MM.1S (cell line): Measurements from ENCODE around the gene ALPI.

ENCODE experiments used
- DNase-seq: peaks from one replicate; pipeline ENCODE4 v3.0.0-alpha.2; 2015
- H2AFZ ChIP-seq: fragments of 300-600 bp; sonication (generic); 2 replicates; pipeline ENCODE4 v1.6.0; 2016; ENCODE audit warnings: antibody characterized with exemption, low read length
- H3F3A ChIP-seq: fragments of 300-600 bp; sonication (generic); 2 replicates; pipeline ENCODE4 v1.6.1; 2016; ENCODE audit warnings: mild to moderate bottlenecking, antibody characterized with exemption, low read length, moderate library complexity, mixed read lengths; ENCODE audit not compliant: insufficient read depth
- H3K27ac ChIP-seq: fragments of 300-600 bp; sonication (generic); 2 replicates; pipeline ENCODE4 v1.5.1; 2016; ENCODE audit warnings: mild to moderate bottlenecking, low read length
- H3K27me3 ChIP-seq: fragments of 300-600 bp; sonication (generic); replicated peaks from 2 replicates; pipeline ENCODE4 v1.6.0; 2016; ENCODE audit warnings: low read length; ENCODE audit not compliant: insufficient read depth
- H3K36me3 ChIP-seq: fragments of 300-600 bp; sonication (generic); replicated peaks from 2 replicates; pipeline ENCODE4 v1.6.1; 2016; ENCODE audit warnings: mild to moderate bottlenecking, low read length, mixed read lengths; ENCODE audit not compliant: insufficient read depth
- H3K4me1 ChIP-seq: fragments of 300-600 bp; sonication (generic); 2 replicates; pipeline ENCODE4 v1.6.1; 2016; ENCODE audit warnings: low read length, mixed read lengths
- H3K4me2 ChIP-seq: fragments of 300-600 bp; sonication (generic); 2 replicates; pipeline ENCODE4 v1.6.0; 2016; ENCODE audit warnings: low read depth, low read length
- H3K4me3 ChIP-seq: fragments of 300-600 bp; sonication (generic); 2 replicates; pipeline ENCODE4 v1.5.1; 2016; ENCODE audit warnings: low read length, mixed read lengths
- H3K79me2 ChIP-seq: fragments of 300-600 bp; sonication (generic); 2 replicates; pipeline ENCODE4 v1.6.1; 2016; ENCODE audit warnings: mixed run types, low read length, mixed read lengths
- H3K9ac ChIP-seq: fragments of 300-600 bp; sonication (generic); 2 replicates; pipeline ENCODE4 v1.6.1; 2016; ENCODE audit warnings: low read length, mixed read lengths
- H3K9me2 ChIP-seq: fragments of 300-600 bp; sonication (generic); replicated peaks from 2 replicates; pipeline ENCODE4 v1.6.1; 2016; ENCODE audit warnings: mild to moderate bottlenecking, low read length, mixed read lengths; ENCODE audit not compliant: insufficient read depth
- H3K9me3 ChIP-seq: fragments of 300-600 bp; sonication (generic); replicated peaks from 2 replicates; pipeline ENCODE4 v1.6.1; 2016; ENCODE audit warnings: mild to moderate bottlenecking, low read length, mixed read lengths; ENCODE audit not compliant: insufficient read depth
- H4K20me1 ChIP-seq: fragments of 300-600 bp; sonication (generic); 2 replicates; pipeline ENCODE4 v1.6.1; 2016; ENCODE audit warnings: mild to moderate bottlenecking, low read length, moderate library complexity, mixed read lengths; ENCODE audit not compliant: insufficient read depth
- EZH2 ChIP-seq: fragments of 300-600 bp; sonication (generic); optimal IDR thresholded peaks from 2 replicates; pipeline ENCODE3; 2017; ENCODE audit warnings: low read depth, mild to moderate bottlenecking, antibody characterized with exemption, low read length, mixed read lengths
- EZH2phosphoT487 ChIP-seq: fragments of 300-600 bp; sonication (generic); IDR thresholded peaks from 2 replicates; pipeline ENCODE4 v1.6.1; 2018; ENCODE audit warnings: antibody characterized with exemption, low read length
- TF ChIP-seq, protein P1 (sequence below): fragments of 300-600 bp; sonication (generic); IDR thresholded peaks from 2 replicates; pipeline ENCODE4 v1.5.1; 2016; ENCODE audit warnings: antibody characterized with exemption, low read length, mixed read lengths

The ALPI gene

DNA sequence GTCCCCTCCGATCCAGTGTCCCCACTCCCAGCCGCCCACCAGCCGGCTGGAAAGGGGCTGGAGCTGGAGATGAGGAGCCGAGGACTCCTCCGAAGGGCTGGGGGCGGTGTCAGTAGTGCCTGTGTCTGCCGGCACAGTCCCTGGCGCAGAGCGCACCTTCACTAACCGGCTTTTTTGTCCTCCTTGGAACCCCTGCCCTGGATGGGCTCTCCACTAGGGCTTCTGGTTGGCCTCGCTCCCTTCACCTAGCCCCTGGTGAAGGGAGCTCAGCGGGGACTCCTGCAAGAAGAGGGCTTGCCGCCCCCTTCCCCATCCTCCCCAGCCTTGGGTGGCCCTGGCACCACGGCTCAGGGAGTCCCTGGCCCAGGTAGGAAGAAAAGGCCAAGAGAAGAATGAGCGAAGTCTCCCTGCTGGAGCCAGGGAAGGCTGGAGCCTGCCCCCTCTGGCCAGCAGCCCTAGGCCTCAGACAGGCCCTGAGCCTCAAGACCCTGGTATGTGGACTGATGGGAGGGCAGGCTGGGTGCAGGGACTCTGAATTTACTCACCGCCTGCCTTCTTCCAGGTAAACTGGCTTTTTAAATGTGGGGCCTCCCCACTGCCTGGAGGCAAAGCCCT, 32.3 kb downstream of the ALPI start:
- Histone ChIP-seq H3K9me3 (no peaks in the 10 kb centered on the region), H3K9ac (no peak overlapping the region), H4K20me1 (no peaks in the 10 kb centered on the region), H3K4me1 (no peaks in the 10 kb centered on the region), H3K4me2 (no peak overlapping the region), H2AFZ (no peak overlapping the region), H3K9me2 (no peaks in the 10 kb centered on the region), H3K27ac (no peak overlapping the region), H3K27me3 (peaks cover 9% of the 10 kb centered on the region), H3K4me3 (no peak overlapping the region), H3K36me3 (no peaks in the 10 kb centered on the region), H3F3A (no peaks in the 10 kb centered on the region), H3K79me2 (no peaks in the 10 kb centered on the region)
- TF ChIP-seq EZH2phosphoT487 (no peak), EZH2 (no peak)
- TF ChIP-seq, protein P1, sequence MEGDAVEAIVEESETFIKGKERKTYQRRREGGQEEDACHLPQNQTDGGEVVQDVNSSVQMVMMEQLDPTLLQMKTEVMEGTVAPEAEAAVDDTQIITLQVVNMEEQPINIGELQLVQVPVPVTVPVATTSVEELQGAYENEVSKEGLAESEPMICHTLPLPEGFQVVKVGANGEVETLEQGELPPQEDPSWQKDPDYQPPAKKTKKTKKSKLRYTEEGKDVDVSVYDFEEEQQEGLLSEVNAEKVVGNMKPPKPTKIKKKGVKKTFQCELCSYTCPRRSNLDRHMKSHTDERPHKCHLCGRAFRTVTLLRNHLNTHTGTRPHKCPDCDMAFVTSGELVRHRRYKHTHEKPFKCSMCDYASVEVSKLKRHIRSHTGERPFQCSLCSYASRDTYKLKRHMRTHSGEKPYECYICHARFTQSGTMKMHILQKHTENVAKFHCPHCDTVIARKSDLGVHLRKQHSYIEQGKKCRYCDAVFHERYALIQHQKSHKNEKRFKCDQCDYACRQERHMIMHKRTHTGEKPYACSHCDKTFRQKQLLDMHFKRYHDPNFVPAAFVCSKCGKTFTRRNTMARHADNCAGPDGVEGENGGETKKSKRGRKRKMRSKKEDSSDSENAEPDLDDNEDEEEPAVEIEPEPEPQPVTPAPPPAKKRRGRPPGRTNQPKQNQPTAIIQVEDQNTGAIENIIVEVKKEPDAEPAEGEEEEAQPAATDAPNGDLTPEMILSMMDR = no peak
- DNase-seq = no peak

DNA sequence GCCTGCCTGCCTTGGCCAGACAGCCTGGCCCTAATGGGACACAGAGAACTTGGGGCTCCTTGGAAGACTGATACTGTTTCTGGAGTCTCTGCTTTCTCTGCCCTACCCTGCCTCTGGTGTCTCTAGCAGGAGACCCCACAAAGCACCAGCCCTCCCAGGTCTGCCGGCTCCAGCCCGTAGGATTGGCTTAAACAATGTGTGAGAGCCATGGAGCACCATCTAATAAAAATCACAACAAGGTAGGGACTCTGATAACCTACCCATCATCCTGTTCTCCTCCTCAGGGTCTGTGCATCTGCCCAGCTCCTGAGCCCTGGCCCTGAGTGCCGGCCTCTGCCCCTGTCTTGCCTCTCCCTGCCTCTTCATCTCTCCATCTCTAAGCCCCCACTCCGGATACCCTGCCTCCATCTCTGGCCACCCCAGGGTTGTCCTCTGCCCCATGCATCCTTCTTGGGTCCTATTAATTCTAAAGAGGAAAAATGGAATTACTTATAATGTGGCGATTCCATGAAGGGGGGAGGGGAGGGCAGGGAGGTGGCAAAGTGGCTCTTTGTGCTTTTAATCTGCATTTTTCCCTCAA, 32.9 kb downstream of the ALPI start:
- no peak overlapping the region for H3K4me2 ChIP-seq
- H3K9ac ChIP-seq = no peak overlapping the region
- H3K27ac ChIP-seq = no peak overlapping the region
- no peaks in the 10 kb centered on the region for H3K4me1 ChIP-seq
- H3K36me3 ChIP-seq = no peaks in the 10 kb centered on the region
- no peak for DNase-seq
- H3K4me3 ChIP-seq = no peak overlapping the region
- H3K79me2 ChIP-seq = no peaks in the 10 kb centered on the region
- no peaks in the 10 kb centered on the region for H4K20me1 ChIP-seq
- H3K9me2 ChIP-seq = no peaks in the 10 kb centered on the region
- no peak for TF ChIP-seq EZH2phosphoT487
- TF ChIP-seq, protein P1 = no peak
- TF ChIP-seq EZH2 = no peak
- no peak overlapping the region for H2AFZ ChIP-seq
- H3F3A ChIP-seq = no peaks in the 10 kb centered on the region
- H3K27me3 ChIP-seq = peaks cover 9% of the 10 kb centered on the region
- H3K9me3 ChIP-seq = no peaks in the 10 kb centered on the region

DNA sequence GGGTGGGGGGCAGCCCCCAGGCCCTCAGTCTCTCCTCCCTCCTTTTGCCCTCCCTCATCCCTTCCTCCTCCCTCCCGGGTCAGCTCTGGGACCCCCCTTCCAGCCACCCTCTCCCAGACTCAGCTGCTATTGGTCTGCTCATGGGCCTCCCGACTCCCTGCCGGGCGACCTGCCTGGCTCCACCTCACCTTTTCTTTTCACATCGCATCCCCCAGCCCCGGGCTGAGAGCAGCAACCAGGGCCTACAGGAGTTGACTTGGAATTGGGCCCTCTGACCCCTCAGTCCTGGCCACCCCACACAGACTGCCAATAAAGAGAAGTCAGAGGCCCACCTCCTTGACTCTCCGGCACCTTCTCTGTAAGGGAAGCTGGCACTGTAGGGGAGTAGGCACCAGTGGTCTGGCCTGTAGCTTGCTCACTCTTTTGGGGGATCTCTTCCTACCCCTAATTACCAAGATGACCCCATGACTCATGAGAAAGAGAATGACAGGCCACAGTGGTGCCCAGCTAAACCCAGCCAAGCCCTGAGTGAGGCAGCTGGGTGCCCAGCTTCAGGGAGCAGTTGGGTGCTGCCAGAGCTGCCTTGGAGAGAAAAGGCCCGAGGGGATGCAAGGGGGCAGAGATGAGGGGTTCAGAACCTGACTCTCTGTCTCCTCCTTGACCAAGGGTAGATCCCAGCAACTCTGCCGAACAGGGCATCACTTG, 33.7 kb downstream of the ALPI start:
- Histone ChIP-seq H3K4me3 (no peak overlapping the region), H2AFZ (no peak overlapping the region), H3K27ac (no peak overlapping the region), H3K4me2 (no peak overlapping the region), H3K36me3 (no peaks in the 10 kb centered on the region), H3K9ac (no peak overlapping the region), H3K4me1 (no peaks in the 10 kb centered on the region), H4K20me1 (no peaks in the 10 kb centered on the region), H3K79me2 (no peaks in the 10 kb centered on the region), H3K9me3 (no peaks in the 10 kb centered on the region), H3K9me2 (no peaks in the 10 kb centered on the region), H3F3A (no peaks in the 10 kb centered on the region), H3K27me3 (peaks cover 9% of the 10 kb centered on the region)
- no peak for DNase-seq
- TF ChIP-seq, protein P1 = no peak
- TF ChIP-seq EZH2phosphoT487 (no peak), EZH2 (no peak)
